ENCODE data around the gene LTBP1. TPM values are rescaled to one million over a fixed set of nuclear protein-coding genes. Genes with fewer than 3 reads are reported as not detected.

The LTBP1 gene
- total and polyA plus RNA-seq, 2 of the 13 experiments (the other 11 are each of a cell fraction or from before 2014, with no cell fraction given): 0.12 to 0.22 TPM

- in situ Hi-C loops (cut with HindIII; ENCODE audit: extremely low pct_ligation_motif_present, low pct_unique_long_range_greater_than_20kb): no loop called here
- ChIA-PET CTCF (ENCODE audit: low intra/inter-chr PET ratio, low total read pairs) (no interaction called here), POLR2A (no interaction called here)
- BruUV-seq (replicated peaks): no TSS peak
- Histone ChIP-seq H3K27me3 (ENCODE audit: control insufficient read depth in 1 of 2, insufficient read depth in 2 of 2, low read length in 2 of 2) (peaks cover 0 to 13% of the 10 kb centered on the region in 2 experiments; a peak in 1 of 5 replicates), H3K4me1 (ENCODE audit: insufficient read depth, low read length) (no peaks in the 10 kb centered on the region), H2AFZ (ENCODE audit: low read length) (no peak overlapping the region), H3K9ac (ENCODE audit: insufficient read depth, low read depth, low read length) (no peak overlapping the region), H3K27ac (ENCODE audit: extremely low read length, insufficient read depth, low read length) (no peak overlapping the region), H3K79me2 (ENCODE audit: insufficient read depth, low read length) (no peaks in the 10 kb centered on the region), H4K20me1 (ENCODE audit: insufficient read depth, low read length) (no peaks in the 10 kb centered on the region), H3K36me3 (replicated peaks in 1 of 2; ENCODE audit: control insufficient read depth in 1 of 2, insufficient read depth in 2 of 2, low read length in 2 of 2) (no peaks in the 10 kb centered on the region), H3K4me3 (replicated peaks in 1 of 3; ENCODE audit: insufficient read depth in 1 of 3, low read depth in 2 of 3, low read length in 3 of 3) (no peak overlapping the region), H3K9me3 (ENCODE audit: low read length) (no peaks in the 10 kb centered on the region), H3K4me2 (ENCODE audit: low read depth, low read length) (no peak overlapping the region)
- WGBS (ENCODE audit: low lambda C conversion rate): under 1% methylated on average over 4 of the region's 4 CpGs
- no peak for DNase-seq (ENCODE audit: low spot score)
- no peak for ATAC-seq
- FAIRE-seq: no peak
- intact Hi-C loops (cut with micrococcal nuclease; ENCODE audit: unreplicated experiment): no loop called here
- TF ChIP-seq STAG1 (CRISPR knock-in tag; IDR thresholded peaks at IDR 0.05) (no peak), CBFB (CRISPR knock-in tag; IDR thresholded peaks at IDR 0.05) (no peak), KIAA2018 (CRISPR knock-in tag; IDR thresholded peaks at IDR 0.05; ENCODE audit: borderline replicate concordance) (no peak), EEA1 (CRISPR knock-in tag; IDR thresholded peaks at IDR 0.05; ENCODE audit: borderline replicate concordance) (no peak), MTA3 (CRISPR knock-in tag; IDR thresholded peaks at IDR 0.05) (no peak), MXI1 (IDR thresholded peaks at IDR 0.05; ENCODE audit: borderline replicate concordance, low read depth, low read length) (no peak), REXO4 (CRISPR knock-in tag; IDR thresholded peaks at IDR 0.05; ENCODE audit: borderline replicate concordance) (no peak), GABPB1 (CRISPR knock-in tag; IDR thresholded peaks at IDR 0.05) (no peak), HDAC2 (CRISPR knock-in tag; IDR thresholded peaks at IDR 0.05) (no peak), GATAD2A (CRISPR knock-in tag; IDR thresholded peaks at IDR 0.05) (no peak), RFX1 (IDR thresholded peaks at IDR 0.05) (no peak), RARG (CRISPR knock-in tag; IDR thresholded peaks at IDR 0.05; ENCODE audit: low read depth) (no peak), ZFY (CRISPR knock-in tag; IDR thresholded peaks at IDR 0.05) (no peak), RNF2 (conservative IDR thresholded peaks at IDR 0.05; ENCODE audit: low read depth) (no peak), NCOA1 (CRISPR knock-in tag; IDR thresholded peaks at IDR 0.05) (no peak)
- TF ChIP-seq, protein P1, sequence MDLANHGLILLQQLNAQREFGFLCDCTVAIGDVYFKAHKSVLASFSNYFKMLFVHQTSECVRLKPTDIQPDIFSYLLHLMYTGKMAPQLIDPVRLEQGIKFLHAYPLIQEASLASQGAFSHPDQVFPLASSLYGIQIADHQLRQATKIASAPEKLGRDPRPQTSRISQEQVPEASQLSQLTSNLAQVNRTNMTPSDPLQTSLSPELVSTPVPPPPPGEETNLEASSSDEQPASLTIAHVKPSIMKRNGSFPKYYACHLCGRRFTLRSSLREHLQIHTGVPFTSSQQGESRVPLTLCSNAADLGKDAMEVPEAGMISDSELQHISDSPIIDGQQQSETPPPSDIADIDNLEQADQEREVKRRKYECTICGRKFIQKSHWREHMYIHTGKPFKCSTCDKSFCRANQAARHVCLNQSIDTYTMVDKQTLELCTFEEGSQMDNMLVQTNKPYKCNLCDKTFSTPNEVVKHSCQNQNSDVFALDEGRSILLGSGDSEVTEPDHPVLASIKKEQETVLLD (CRISPR knock-in tag; IDR thresholded peaks at IDR 0.05; ENCODE audit: low read depth): no peak
- TF ChIP-seq, protein P2, sequence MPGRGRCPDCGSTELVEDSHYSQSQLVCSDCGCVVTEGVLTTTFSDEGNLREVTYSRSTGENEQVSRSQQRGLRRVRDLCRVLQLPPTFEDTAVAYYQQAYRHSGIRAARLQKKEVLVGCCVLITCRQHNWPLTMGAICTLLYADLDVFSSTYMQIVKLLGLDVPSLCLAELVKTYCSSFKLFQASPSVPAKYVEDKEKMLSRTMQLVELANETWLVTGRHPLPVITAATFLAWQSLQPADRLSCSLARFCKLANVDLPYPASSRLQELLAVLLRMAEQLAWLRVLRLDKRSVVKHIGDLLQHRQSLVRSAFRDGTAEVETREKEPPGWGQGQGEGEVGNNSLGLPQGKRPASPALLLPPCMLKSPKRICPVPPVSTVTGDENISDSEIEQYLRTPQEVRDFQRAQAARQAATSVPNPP (CRISPR knock-in tag; IDR thresholded peaks at IDR 0.05): no peak
Observed at GRCh38 chr2:33336036-33336625, 389.4 kb downstream of the LTBP1 start.

Data from HepG2 (cell line).